GM12891 (cell line): Measurements from ENCODE around the gene GPC6.

Source experiments
- POLR2A ChIP-seq: IDR thresholded peaks from 2 replicates; pipeline ENCODE4 v1.6.1; 2011; ENCODE audit warnings: low read depth, low read length, control low read depth
- POLR2AphosphoS5 ChIP-seq: IDR thresholded peaks from 2 replicates; pipeline ENCODE4 v1.6.1; 2011; ENCODE audit warnings: low read depth, low read length, control low read depth
- TAF1 ChIP-seq: IDR thresholded peaks from 2 replicates; pipeline ENCODE4 v1.6.1; 2011; ENCODE audit warnings: low read depth, low read length, control low read depth

DNA sequence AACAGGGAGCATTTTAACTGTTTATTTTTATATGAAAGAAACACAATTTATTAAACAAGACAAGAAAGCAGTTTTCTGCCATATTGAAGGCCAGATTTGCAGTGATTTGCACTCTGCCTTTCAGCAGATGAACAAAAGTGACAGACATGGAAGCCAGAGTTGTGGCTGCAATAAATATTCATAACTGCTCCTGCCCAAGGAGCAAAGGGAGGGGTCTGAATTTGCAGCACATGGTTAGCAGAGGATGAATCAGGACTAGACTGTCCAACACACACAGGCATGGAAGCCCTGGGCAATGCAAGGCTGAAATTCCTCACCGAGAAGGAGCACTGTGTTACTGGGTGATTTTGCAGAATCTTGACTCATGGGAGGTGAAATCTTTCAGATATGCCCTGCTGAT is 834.7 kb downstream of the GPC6 start:
- TF ChIP-seq POLR2AphosphoS5 = no peak
- no peak for TF ChIP-seq POLR2A
- no peak for TF ChIP-seq TAF1
